Pancreas (tissue), 10 donors: Measurements from ENCODE around the gene BANP. TPM values are rescaled to one million over a fixed set of nuclear protein-coding genes. Genes with fewer than 3 reads are reported as not detected.
A peak's percentile ranks its signal among the peaks of the same experiment; 100 is the strongest.

Experiments used
- ATAC-seq, 4 donors: fragments of 200-7000 bp; cut with Tn5 transposase; one replicate each; pipeline versions ENCODE4 v1.8.0 to v1.9.1; 2020; ENCODE audit warnings: mild to moderate bottlenecking in 4 of 4, moderate library complexity in 4 of 4
- DNase-seq, 6 donors: peaks; one replicate each; pipeline ENCODE4 v3.0.0-alpha.2; 2020
- FAIRE-seq: peaks from 2 replicates; lab custom pipeline; 2012; peaks lifted over from hg19 to GRCh38; lab: Jason Lieb, UNC
- H3K27ac ChIP-seq, 4 donors: fragments of 200-600 bp; sonication (generic); 1 replicate in 3 of 4; 2 replicates in 1 of 4; pipeline versions ENCODE4 v1.5.0 to v1.8.0; 2020
- H3K27me3 ChIP-seq, 4 donors: fragments of 200-600 bp; one replicate each; pipeline ENCODE4 v1.8.0; 2021
- H3K36me3 ChIP-seq, 3 donors: fragments of 200-600 bp; sonication (generic) in 1 of 3; one replicate each; pipeline versions ENCODE4 v1.5.0 to v1.8.0; 2020 to 2021
- H3K4me1 ChIP-seq, 3 donors: fragments of 200-600 bp; one replicate each; pipeline ENCODE4 v1.8.0; 2021
- H3K4me3 ChIP-seq, 4 donors: fragments of 200-600 bp; sonication (generic) in 2 of 4; one replicate each; pipeline versions ENCODE4 v1.5.0 to v1.8.0; 2020 to 2021
- H3K9me3 ChIP-seq, 4 donors: fragments of 200-600 bp; one replicate each; pipeline ENCODE4 v1.8.0; 2021
- WGBS, 2 donors: extraction: QIAGEN DNeasy Blood & Tissue Kit; methylation state at CpG; one replicate each; pipeline ENCODE4 v1.1.7; 2013; 5-methylcytosine and 5-hydroxymethylcytosine counted together
- intact Hi-C, 3 donors: fragments of 100-400 bp; cut with DNase I; formaldehyde crosslinking; loops; one replicate each; pipeline versions ENCODE4 v1.11.1 to v1.14.2; 2022
- polyA plus RNA-seq, 2 donors: library from polyadenylated mRNA; stranded (reverse); fragments of 200-250 nt; gene quantifications; one replicate each; pipeline ENCODE4 v1.2.3, GENCODE V29; 2013
- total RNA-seq, 6 donors: library from RNA; stranded (reverse); fragmentation: NEBNext Ultra II Directional in 4 of 6; extraction: Animal tissue kit (Norgen Biotek cat#: 25700) in 4 of 6; gene quantifications; one replicate each; pipeline versions ENCODE4 v1.2.1 to v1.2.4, GENCODE V29; 2021 to 2023
- TF ChIP-seq, protein P1 (sequence below), 4 donors: fragments of 200-600 bp; sonication (generic) in 3 of 4; IDR thresholded peaks; one replicate each; pipeline versions ENCODE4 v1.5.0 to v1.8.0; 2021; ENCODE audit warnings: antibody characterized with exemption in 4 of 4
- donor health status: healthy with polysubstance abuse.
- donor health status: DM: no; HTN: no; CAD: no; lungs with moderate emphysema.
- donor health status: DM: no; HTN: no; CAD: no.
- donor health status: control.
- donor health status: control.
- donor health status: Bipolar disorder and iron deficiency.
- donor health status: DM: yes; HTN: yes; CAD: no.
- donor health status: DM: no; HTN: no; CAD: no.
- donor health status: DM: no; HTN: no; CAD: no.
- donor health status: DM: yes; HTN: yes; CAD: no.

BANP gene
- total and polyA plus RNA-seq, 8 donors: 6.1 to 17.8 (median 13.4) TPM

DNA sequence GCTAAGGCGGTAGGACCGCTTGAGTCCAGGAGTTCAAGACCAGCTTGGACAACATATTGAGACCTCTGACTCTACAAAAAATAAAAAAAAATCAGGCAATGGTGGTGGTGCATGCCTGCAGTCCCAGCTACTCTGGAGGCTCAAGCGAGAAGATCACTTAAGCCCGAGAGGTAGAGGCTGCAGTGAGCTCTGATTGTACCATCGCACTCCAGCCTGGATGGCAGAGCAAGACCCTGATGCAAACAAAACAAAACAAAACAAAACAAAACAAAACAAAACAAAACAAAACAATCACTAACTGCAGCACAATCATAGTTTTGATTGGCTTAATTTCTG is 2.5 kb upstream of the BANP start:
- Histone ChIP-seq H3K4me1 (peaks cover 0 to 22% (median 7%) of the 10 kb centered on the region in 3 donors), H3K27ac (peak overlapping the region in 1 of 4 donors; percentile 52), H3K36me3 (no peaks in the 10 kb centered on the region), H3K27me3 (no peaks in the 10 kb centered on the region), H3K9me3 (no peaks in the 10 kb centered on the region), H3K4me3 (no peak overlapping the region)
- 94 to 95% methylated on average over 5 of the region's 5 CpGs for WGBS, 2 donors
- no peak for FAIRE-seq
- no peak for ATAC-seq
- TF ChIP-seq, protein P1, sequence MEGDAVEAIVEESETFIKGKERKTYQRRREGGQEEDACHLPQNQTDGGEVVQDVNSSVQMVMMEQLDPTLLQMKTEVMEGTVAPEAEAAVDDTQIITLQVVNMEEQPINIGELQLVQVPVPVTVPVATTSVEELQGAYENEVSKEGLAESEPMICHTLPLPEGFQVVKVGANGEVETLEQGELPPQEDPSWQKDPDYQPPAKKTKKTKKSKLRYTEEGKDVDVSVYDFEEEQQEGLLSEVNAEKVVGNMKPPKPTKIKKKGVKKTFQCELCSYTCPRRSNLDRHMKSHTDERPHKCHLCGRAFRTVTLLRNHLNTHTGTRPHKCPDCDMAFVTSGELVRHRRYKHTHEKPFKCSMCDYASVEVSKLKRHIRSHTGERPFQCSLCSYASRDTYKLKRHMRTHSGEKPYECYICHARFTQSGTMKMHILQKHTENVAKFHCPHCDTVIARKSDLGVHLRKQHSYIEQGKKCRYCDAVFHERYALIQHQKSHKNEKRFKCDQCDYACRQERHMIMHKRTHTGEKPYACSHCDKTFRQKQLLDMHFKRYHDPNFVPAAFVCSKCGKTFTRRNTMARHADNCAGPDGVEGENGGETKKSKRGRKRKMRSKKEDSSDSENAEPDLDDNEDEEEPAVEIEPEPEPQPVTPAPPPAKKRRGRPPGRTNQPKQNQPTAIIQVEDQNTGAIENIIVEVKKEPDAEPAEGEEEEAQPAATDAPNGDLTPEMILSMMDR (IDR thresholded peaks at IDR 0.05): no peak
- DNase-seq: no peak
- intact Hi-C loops: no loop called here

DNA sequence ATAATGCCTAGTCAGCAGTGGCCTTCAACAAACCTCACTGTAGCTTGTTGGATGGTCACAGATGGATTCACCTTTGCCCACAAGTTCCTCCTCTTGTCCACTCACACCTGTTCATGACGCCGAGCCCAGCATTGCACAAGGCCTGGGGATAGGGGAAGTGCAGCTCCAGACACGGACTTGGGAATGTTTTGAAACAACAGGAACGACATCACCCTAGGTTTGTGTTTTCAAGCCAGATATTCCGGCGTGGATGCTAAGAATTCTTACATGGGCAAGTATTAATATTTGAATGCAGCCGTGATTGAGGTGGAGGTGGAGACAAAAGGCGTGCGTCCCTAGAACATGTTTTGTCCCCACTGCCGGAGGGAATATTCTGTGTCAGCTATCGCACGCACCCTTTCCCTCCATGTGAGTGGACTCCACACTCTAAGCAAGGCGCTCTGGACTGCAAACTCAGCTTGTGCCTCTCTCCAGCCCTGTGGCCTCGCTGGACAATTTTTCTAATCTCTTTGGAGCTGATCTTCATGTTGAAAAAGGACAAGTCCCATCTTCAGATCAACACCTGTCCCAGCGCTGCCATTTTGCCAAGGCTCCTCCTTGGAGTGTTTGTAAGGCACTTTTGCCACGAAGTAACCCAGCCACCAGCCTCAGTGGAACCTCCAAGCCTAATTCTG is 2.0 kb upstream of the BANP start:
- peak overlapping the region in 1 of 4 donors; percentile 52 for H3K27ac ChIP-seq

DNA sequence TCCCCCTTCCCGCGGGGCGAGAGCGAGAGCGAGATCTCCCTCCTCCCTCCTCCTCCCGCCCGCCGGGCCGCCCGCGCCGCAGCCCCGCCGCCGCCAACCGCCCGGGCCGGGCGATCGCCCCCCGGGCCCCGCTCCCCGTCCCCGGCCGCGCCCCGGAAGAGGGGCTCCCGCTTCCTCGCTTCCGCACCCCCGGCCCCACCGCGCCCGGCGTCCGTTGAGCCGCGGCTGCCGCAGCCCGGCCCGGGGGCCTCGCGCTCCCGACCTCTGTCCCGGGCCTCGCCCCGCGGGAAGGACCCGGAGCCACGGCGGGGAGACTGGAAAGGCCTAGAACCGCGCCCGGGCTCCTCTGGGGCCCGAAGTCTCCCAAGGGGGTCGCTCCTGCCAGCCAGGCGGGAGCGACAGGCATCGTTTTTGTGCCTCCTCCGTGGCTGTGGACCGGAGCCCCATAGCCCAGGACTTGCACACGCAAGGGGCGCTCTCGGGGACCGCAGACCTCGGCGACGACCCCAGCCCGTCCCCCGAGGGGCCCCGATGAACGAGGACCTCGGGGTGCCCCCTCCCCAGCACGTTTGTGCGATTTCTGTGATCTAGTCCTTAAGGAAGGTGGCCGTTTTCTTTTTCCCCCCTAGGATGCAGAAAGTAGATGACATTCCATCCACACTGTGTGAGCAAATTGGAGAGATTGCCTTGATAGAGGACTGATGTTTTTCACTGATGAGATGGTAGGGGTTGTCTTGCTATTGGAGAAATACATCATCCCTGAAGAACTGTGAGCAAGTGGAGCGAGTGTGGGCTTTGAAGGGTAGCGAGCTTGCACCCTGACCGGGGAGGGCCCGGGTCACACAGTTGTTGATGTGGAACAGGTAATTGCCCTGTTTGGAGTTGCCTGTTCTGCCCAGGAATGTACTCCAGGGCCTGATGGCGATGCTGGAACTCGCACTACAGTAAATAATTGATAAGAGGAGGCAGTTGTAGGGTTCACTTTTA is 611 bp downstream of the BANP start:
- no peaks in the 10 kb centered on the region for H3K27me3 ChIP-seq
- intact Hi-C loops: no loop called here
- FAIRE-seq (no peak), ATAC-seq (no peak), DNase-seq (peak in 3 of 6 donors; percentile 40 to 84 (median 55))
- H3K9me3 ChIP-seq: no peaks in the 10 kb centered on the region
- WGBS, 2 donors: 1 to 2% methylated on average over 55 to 82 of the region's 82 CpGs
- H3K27ac ChIP-seq: peak overlapping the region; percentile 76 to 93 (median 86)
- TF ChIP-seq, protein P1 (IDR thresholded peaks at IDR 0.05): no peak
- peaks cover 0 to 31% (median 7%) of the 10 kb centered on the region in 3 donors for H3K4me1 ChIP-seq
- no peaks in the 10 kb centered on the region for H3K36me3 ChIP-seq
- H3K4me3 ChIP-seq: peak overlapping the region; percentile 68 to 98 (median 94)

More for the DNA sequence above, 2.0 kb upstream of the BANP start:
- Histone ChIP-seq H3K4me1 (peaks cover 0 to 26% (median 7%) of the 10 kb centered on the region in 3 donors), H3K4me3 (no peak overlapping the region), H3K9me3 (no peaks in the 10 kb centered on the region), H3K27me3 (no peaks in the 10 kb centered on the region), H3K36me3 (no peaks in the 10 kb centered on the region)
- ATAC-seq: no peak
- DNase-seq: peak in 2 of 6 donors; percentile 42 to 44
- intact Hi-C loops: no loop called here
- FAIRE-seq: no peak
- TF ChIP-seq, protein P1 (IDR thresholded peaks at IDR 0.05): no peak
- WGBS, 2 donors: 77 to 78% methylated on average over 16 of the region's 16 CpGs

DNA sequence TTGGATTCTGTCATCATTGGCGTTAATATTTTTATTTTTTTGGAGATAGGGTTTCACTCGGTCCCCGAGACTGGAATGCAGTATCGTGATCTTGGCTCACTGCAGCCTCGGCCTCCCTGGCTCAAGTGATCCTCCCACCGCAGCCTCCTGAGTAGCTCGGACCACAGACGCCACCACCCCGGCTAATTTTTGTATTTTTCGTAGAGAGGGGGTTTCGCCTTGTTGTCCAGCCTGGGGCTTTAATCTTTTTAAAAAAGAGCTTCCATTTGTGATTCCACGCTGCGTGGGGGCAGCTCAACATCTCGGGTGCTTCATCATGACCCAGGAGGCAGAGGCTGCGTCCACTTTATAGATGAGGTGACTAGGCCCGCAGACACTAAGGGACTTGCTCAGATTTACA is 1.5 kb downstream of the BANP start:
- ATAC-seq (no peak), FAIRE-seq (no peak), DNase-seq (peak in 2 of 6 donors; percentile 23 to 32)
- H3K27ac ChIP-seq: peak overlapping the region in 2 of 4 donors; percentile 76 to 90
- TF ChIP-seq, protein P1 (IDR thresholded peaks at IDR 0.05): no peak
- WGBS, 2 donors: 88 to 91% methylated on average over 16 of the region's 16 CpGs
- intact Hi-C loops: no loop called here
- H3K4me3 ChIP-seq: peak overlapping the region in 1 of 4 donors; percentile 98
- no peaks in the 10 kb centered on the region for H3K27me3 ChIP-seq
- H3K4me1 ChIP-seq: peaks cover 0 to 31% (median 7%) of the 10 kb centered on the region in 3 donors
- no peaks in the 10 kb centered on the region for H3K9me3 ChIP-seq
- H3K36me3 ChIP-seq: no peaks in the 10 kb centered on the region
